Pulmonary artery endothelial cell (primary cell): ENCODE measurements around the gene FAF1. TPM values are rescaled to one million over a fixed set of nuclear protein-coding genes. Genes with fewer than 3 reads are reported as not detected.
A peak's percentile ranks its signal among the peaks of the same experiment; 100 is the strongest.
"Not testable (repeated sequence)": the region's sequence is repeated elsewhere in the genome, so short reads cannot be mapped to it uniquely, and the experiment has no call there.

Source experiments
- DNase-seq: peaks from one replicate; pipeline ENCODE4 v3.0.0-alpha.2; 2011; ENCODE audit warnings: low read depth, low spot score
- total RNA-seq: library from RNA; depleted of rRNA; stranded (reverse); fragments of >200 nt; gene quantifications from 2 replicates; pipeline ENCODE4 v1.2.3, GENCODE V29; 2014

FAF1 gene
- total RNA-seq, result 30.6 and 41.6 TPM in 2 replicates

DNA sequence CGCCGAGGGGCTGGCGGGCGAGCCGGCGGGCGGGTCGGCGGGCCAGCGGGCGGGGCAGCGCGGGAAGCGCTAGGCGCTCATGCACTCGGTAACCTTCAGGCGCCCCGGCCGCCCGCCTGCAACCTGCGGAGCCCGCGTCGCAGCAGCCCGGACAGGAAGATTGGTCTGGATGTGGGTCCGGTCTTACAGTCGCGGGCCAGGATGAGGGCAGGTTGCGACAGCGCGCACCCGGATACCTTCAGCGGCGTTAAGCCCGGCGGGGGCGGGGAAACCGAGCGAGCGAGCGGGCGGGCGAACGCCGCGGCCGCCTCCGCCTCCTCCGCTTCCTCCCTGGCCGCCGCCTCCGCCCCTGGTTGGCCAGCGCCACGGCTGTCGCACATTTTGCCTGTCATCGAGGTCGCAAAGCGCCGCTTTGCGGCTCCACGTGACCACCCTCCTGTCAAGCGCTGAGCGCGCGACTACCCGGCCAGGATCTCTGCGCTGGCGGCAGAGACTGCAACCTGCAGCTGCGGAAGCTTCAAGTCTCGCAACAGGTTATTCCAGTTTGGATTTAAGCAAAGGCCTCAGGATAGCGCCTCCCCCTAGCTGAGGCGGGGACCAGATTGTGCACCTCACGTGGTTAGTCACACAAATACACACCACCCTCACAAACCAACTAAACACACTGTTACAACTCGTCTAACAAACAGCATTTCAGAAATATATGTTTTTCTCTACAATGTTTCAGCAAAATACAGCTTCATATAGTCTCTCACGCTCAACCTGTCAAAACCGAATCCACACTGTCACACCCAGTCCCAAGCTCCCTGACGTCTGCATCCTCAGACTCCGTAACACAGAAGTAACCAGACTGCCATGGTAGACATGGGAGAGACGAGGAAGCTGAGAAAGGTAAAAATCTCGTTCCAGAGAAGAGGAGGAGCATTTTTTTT, at the start of gene FAF1:
Gene FAF1 (minus strand): TSS at position 355 of the 932 bp plus-strand sequence. CDS start 456 bp downstream, outside the sequence.
- DNase-seq, result peak; percentile 90

- DNase-seq, result no peak
These were observed 49.3 kb upstream of the FAF1 start for GRCh38 chr1:51009381-51009780.

- DNase-seq, result not testable (repeated sequence)
These were observed 45.5 kb upstream of the FAF1 start for GRCh38 chr1:51005549-51005948.

DNA sequence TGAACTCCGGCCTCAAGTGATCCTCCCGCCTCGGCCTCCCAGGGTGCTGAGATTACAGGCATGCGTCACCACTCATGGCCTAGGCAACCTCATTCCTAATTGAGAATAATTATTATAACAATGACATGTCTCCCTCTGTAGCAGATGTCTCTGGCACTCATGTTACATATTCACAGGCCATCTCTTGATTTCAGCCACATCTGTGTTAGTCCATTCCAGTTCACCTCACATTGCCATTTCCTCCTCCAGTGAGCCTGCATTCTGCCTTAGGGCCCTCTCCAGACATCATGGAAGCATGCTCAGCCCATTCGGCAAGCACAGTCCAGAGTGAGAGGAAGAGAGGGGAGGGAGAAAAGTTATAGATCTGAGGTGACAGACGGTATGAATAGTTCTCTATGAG, 42.4 kb upstream of the FAF1 start:
- no peak for DNase-seq

DNA sequence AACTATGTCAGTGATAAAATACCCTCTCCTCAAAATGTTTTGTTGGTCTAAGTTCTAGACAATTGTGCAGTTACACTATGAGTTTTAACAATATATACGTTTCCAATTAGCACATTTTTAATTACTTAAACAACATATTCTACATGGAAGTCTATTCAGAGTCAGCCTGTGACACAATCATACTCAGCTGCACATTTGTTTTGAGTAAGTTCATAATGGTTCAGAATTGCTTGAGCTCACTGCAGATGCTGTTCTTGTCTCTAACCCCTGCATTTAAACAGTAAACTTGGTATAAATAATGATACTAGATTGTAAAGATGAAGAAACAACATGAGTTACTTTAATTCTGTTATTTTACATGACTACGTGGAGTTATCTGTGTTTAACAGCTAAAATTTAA, 40.6 kb upstream of the FAF1 start:
- DNase-seq, result no peak

- DNase-seq, result no peak
These were observed 40.1 kb upstream of the FAF1 start for GRCh38 chr1:51000160-51000559.

GRCh38 chr1:50999375-50999774, 39.3 kb upstream of the FAF1 start:
- DNase-seq, result not testable (repeated sequence)

DNA sequence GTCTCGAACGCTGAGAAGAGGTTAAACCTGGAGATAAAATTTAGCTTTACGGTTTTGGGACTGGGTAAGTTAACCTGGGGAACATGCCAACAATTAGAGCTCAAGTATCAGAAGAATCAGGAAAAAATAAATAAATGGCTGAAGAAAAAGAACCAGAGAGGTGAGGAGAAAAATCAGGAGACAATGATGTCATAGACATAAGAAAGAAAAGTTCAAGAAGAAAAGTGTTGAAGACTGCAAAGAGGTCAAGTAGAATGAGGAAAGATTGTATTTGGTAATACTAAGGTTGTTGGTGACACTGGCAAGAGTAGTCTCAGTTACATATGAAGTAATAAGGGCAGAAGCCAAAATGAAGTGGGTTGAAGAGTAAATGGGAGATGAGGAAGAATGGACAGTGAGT, 36.0 kb upstream of the FAF1 start:
- no peak for DNase-seq

GRCh38 chr1:50995651-50996050, 35.6 kb upstream of the FAF1 start:
- no peak for DNase-seq

DNA sequence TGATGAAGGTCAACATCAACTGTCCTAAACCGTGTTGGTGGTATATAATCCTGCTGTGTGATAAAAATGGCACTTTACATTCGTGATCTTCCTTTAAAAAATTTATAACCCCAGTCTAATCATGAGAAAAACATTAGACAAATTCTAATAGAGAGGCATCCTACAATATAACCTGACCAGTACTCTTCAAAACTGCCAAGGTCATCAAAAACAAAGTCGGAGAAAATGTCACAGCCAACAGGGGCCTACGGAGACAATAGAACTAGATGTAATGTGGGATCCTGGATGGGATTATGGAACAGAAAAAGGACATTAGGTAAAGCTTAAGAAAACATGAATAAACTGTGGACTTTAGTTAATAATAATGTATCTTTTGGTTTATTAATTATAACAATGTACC, 34.9 kb upstream of the FAF1 start:
- DNase-seq, result no peak

DNA sequence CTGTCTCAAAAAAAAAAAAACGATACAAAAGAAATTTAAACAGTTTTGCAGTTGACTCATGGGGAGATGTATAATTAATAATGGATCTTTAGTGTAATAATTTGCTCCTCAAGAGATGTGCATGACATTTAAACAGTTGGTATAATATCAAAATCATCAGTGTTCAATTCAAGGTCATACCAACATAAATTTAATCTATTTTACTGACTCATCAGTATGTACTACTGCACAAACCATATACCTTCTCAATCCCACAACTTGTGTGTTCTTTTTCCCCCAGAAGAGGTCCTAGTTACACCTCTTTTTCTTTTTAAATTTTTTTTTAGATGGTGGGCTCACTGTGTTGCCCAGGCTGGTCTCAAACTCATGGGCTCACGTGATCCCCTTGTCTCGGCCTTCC, 33.6 kb upstream of the FAF1 start:
- no peak for DNase-seq

DNA sequence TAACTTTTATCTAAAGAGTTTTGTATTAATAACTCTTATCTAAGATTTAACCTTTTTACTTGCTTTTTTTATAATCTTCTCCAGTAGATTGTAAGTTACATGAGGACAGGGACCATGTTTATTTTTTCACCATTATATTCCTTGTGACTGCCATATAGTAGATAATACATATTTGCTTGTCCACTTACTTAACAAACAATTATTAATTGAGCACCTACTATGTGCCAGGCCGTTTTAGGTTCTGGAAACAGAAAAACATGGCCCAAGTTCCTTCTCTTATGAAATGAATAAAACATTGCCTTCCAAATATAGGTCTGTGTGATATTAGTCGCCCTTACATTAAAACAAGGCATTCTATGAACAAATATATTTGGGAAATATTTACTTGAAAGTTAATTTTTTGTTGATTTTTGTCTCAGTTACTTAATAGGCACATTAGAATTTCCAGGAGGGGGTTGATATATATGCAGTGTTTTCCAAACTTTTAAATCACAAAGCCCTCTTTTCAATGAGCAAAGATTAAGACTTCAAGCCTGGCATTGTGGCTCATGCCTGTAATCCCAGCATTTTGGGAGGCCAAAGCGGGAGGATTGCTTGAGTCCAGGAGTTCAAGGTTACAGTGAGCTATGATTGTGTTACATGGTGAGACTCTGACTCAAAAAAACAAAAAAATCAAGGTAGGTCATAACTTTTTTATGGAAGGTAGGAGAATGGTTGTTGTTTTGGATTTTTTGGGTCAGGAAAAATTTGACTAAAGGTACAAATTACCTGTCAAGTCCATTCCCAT, 32.7 kb upstream of the FAF1 start:
- no peak for DNase-seq

DNA sequence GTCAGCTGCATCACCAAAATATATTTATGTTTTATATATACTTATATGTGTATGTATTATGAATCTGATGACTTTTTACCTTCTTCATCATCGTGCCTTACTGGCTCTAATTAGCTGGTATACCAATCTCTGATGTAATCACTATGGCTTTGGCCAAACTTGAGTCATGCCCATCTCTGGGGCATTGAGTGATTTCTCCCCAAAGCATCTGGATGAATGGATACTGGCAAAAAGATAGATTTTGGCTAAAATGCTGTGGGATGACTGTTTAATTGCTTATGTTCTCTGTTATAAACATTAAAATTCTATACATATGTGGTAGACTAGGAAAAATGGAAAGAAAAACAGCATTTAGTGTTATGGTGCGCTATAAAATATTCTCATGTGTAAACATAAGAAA, 29.6 kb upstream of the FAF1 start:
- no peak for DNase-seq

DNA sequence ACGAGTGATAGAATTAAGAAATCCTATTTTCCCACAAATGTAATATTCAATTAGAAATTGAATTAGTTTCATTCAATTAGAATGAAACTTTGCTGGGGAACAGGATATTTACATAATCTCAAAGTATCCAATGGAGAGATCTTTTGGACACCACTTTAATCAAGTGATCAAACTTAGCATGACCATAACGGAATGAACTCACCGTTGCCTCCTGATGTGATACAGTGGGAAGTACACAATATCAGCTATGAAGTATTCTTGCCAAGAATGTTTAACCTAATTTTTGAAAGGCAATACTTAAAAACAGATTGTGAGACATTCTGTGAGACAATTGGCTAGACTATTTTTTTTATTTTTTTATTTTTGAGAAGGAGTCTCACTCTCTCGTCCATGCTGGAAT, 26.6 kb upstream of the FAF1 start:
- no peak for DNase-seq

GRCh38 chr1:50985094-50985493, 25.0 kb upstream of the FAF1 start:
- DNase-seq, result no peak

- DNase-seq, result no peak
These were observed 23.2 kb upstream of the FAF1 start for GRCh38 chr1:50983219-50983802.

GRCh38 chr1:50982611-50983010, 22.5 kb upstream of the FAF1 start:
- DNase-seq, result no peak

- no peak for DNase-seq
These were observed 21.7 kb upstream of the FAF1 start for GRCh38 chr1:50981741-50982140.

DNA sequence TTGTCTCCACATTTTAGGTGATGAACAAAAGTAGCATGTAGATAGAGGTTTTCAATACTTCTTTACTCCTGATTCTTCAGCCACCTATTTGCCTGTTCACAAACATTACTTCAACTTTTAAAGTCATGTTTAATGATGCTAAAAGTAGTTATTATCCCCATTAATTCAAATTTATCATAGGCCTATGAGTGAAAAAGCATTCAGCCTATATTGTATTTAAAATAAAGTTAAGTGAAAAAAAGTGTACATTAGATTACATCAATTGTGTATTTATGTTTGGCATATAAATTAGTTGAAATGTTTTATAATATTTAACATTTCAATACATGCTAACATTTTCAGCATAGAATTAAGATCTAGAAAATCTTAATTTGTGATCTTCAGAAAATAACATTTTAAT, 20.4 kb upstream of the FAF1 start:
- no peak for DNase-seq

DNA sequence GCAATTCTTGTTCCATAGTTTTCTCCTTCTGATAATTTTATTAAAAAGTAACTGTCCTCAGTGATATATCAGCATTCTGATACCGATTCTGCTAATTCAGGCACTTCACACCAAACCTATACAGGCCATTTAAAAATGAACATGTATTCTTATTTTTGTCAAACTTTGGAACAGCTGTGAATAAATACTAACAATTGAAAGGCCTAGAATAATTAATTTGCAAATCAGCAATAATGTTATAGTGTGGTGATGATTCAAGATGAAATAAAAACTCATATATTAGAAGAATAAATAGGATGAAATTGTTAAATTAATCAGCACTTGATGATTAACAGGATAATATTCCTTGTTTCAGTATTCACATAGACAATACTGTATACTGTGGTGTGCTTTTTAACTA, 19.9 kb upstream of the FAF1 start:
- DNase-seq, result no peak

DNA sequence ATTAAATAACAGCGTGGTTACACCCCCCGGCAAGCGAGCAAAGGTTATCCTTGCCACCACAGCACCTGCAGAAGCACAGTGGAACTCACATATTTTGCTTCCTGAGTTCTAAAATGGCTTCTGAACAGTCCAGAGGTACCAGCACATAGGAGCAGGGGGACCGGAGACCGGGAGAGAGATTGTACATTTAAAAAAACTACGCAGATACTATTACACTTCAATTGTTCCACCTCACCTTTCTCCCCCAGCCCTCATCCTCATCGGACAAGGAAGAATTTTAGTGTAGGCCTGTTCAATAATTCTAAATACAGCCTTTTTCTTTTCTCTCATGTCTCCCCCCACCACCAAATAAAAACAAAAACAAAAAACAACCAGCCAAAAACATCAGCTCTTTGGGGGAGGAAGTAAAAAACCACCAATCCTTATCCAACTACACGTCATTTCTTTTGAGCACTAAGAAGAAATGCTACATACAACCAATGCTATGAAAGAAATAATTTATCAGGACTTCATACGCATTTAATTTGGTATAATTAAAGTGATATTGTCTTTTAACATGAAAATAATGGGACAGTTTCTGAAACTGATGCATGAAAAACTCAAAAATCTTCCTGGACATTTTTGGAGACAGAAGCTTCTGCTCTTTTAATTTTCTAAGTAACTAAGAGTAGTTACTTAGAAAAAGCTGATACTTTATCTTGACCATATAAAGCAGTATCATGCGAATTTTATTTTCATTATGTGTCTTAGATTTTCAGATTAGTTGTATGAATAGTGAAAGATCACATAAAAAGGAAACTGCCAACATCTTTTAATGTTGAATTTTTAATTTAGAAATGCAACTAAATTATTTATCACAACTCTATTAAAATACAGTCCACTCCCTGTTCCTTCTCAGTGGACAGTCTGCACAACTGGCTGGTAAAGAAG, 19.1 kb upstream of the FAF1 start:
- DNase-seq, result no peak
